Measurements from ENCODE around the gene ABCF2. TPM values are rescaled to one million over a fixed set of nuclear protein-coding genes. Genes with fewer than 3 reads are reported as not detected.
A peak's percentile ranks its signal among the peaks of the same experiment; 100 is the strongest.

The ABCF2 gene
- total and polyA plus RNA-seq, 5 donors from 2014 or later: 16.3 to 31.4 (median 29.4) TPM

DNA sequence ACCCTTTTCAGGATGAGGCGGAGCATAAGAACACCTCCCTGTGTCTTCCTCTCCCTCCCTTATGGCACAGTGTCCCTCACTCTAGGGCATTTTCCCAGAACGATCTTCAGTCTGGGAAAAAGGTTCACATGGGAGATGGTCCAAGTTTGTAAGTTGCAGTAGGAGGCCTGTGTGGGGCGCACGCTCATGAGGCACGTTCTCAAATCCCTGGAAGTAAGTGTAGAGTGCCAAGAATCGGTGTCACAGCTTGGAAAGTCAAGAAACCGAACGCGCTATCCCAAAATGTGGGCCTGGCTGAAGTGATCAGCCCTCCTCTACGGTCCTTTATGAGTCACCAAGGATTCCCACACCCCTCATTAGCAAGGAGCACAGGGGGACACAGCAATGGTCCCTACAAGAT lies 45.4 kb upstream of the ABCF2 start:
- Histone ChIP-seq H3K27ac (ENCODE audit: insufficient read depth, low read length, poor library complexity, severe bottlenecking) (no peak overlapping the region), H3K9me3 (ENCODE audit: control insufficient read depth in 2 of 2, low read length in 2 of 2) (no peaks in the 10 kb centered on the region), H3K36me3 (ENCODE audit: control insufficient read depth, insufficient read depth, low read length) (no peaks in the 10 kb centered on the region), H3K4me1 (ENCODE audit: control insufficient read depth, insufficient read depth, low read length, poor library complexity, severe bottlenecking) (peaks cover 9% of the 10 kb centered on the region), H3K4me3 (ENCODE audit: low read depth, low read length) (no peak overlapping the region), H3K27me3 (ENCODE audit: control insufficient read depth, insufficient read depth, low read length) (no peaks in the 10 kb centered on the region)
- Mint-ChIP-seq H3K9me3 (no peaks in the 10 kb centered on the region), H3K27me3 (peaks cover 14% of the 10 kb centered on the region), H3K4me3 (peak overlapping the region in 1 of 4 donors; percentile 16), H3K4me1 (peaks cover 0 to 30% (median 8%) of the 10 kb centered on the region in 4 donors), H3K36me3 (no peaks in the 10 kb centered on the region), H3K27ac (peak overlapping the region in 2 of 3 donors; percentile 1 to 20)
- no peak for ATAC-seq (ENCODE audit: low read depth in 2 of 2)
- no peak for DNase-seq

DNA sequence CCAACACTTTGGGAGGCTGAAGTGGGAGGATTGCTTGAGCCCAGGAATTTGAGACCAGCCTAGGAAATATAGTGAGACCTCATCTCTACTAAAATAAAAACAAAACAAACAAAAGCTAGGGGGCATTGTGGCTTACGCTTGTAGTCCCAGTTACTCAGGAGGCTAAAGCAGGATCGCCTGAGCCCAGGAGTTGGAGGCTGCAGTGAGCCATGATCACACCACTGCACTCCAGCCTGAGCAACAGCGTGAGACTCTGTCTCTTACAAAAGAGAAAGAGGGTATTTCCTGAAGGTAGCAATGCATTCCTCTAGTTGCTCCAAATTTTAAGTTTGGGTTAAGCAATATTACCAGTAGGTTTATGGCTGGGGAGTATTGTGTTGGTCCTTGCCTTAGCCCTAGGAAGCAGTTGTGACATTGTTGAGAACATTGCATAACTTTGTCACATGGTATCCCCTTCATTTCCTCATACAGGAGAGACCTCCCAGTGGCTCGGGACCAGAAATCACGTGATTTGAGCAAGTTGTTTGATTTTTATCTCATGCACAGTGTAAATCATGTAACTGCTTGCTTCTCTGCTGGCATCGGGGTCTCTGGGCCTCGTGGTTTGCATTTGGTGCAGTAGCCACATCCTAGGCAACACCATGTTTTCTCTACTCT lies 44.8 kb upstream of the ABCF2 start:
- H3K4me1 Mint-ChIP-seq: peaks cover 0 to 26% (median 8%) of the 10 kb centered on the region in 4 donors
- H3K9me3 Mint-ChIP-seq: no peaks in the 10 kb centered on the region
- H3K36me3 ChIP-seq (ENCODE audit: control insufficient read depth, insufficient read depth, low read length): no peaks in the 10 kb centered on the region
- H3K4me3 Mint-ChIP-seq: peak overlapping the region in 1 of 4 donors; percentile 16
- no peaks in the 10 kb centered on the region for H3K27me3 ChIP-seq (ENCODE audit: control insufficient read depth, insufficient read depth, low read length)
- no peak overlapping the region for H3K4me3 ChIP-seq (ENCODE audit: low read depth, low read length)
- ATAC-seq (ENCODE audit: low read depth in 2 of 2): no peak
- H3K27me3 Mint-ChIP-seq: peaks cover 10% of the 10 kb centered on the region
- H3K9me3 ChIP-seq (ENCODE audit: control insufficient read depth in 2 of 2, low read length in 2 of 2): no peaks in the 10 kb centered on the region
- DNase-seq: peak in 1 of 3 donors; percentile 20
- peak overlapping the region in 1 of 3 donors; percentile 55 for H3K27ac Mint-ChIP-seq
- no peaks in the 10 kb centered on the region for H3K36me3 Mint-ChIP-seq
- H3K4me1 ChIP-seq (ENCODE audit: control insufficient read depth, insufficient read depth, low read length, poor library complexity, severe bottlenecking): peaks cover 9% of the 10 kb centered on the region
- H3K27ac ChIP-seq (ENCODE audit: insufficient read depth, low read length, poor library complexity, severe bottlenecking): no peak overlapping the region

DNA sequence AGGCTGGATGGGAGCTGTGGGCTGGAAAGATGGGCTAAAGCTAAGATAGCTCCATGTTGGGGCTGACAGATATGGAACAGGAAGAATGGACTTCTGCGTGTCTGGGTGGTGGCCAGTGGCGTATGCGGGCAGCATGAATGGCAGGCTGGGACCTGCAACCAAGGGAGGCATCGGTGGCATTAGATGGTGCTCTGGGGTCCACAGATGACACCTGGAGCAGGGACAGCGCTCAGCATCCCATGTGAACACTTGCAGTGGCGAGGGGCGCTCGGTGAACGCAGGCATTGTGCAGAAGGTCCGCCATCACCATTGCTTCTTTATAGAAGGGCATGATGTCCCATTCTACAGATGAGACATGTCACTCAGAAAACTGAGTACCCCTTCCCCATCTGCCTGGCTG lies 42.5 kb upstream of the ABCF2 start:
- no peaks in the 10 kb centered on the region for H3K9me3 Mint-ChIP-seq
- ATAC-seq (ENCODE audit: low read depth in 2 of 2): no peak
- H3K27ac Mint-ChIP-seq: no peak overlapping the region
- Histone ChIP-seq H3K4me3 (ENCODE audit: low read depth, low read length) (no peak overlapping the region), H3K9me3 (ENCODE audit: control insufficient read depth in 2 of 2, low read length in 2 of 2) (no peaks in the 10 kb centered on the region), H3K4me1 (ENCODE audit: control insufficient read depth, insufficient read depth, low read length, poor library complexity, severe bottlenecking) (no peaks in the 10 kb centered on the region), H3K27ac (ENCODE audit: insufficient read depth, low read length, poor library complexity, severe bottlenecking) (no peak overlapping the region), H3K36me3 (ENCODE audit: control insufficient read depth, insufficient read depth, low read length) (no peaks in the 10 kb centered on the region), H3K27me3 (ENCODE audit: control insufficient read depth, insufficient read depth, low read length) (no peaks in the 10 kb centered on the region)
- DNase-seq: no peak
- H3K36me3 Mint-ChIP-seq: no peaks in the 10 kb centered on the region
- H3K27me3 Mint-ChIP-seq: no peaks in the 10 kb centered on the region
- no peak overlapping the region for H3K4me3 Mint-ChIP-seq
- peaks cover 0 to 9% (median 7%) of the 10 kb centered on the region in 4 donors for H3K4me1 Mint-ChIP-seq

DNA sequence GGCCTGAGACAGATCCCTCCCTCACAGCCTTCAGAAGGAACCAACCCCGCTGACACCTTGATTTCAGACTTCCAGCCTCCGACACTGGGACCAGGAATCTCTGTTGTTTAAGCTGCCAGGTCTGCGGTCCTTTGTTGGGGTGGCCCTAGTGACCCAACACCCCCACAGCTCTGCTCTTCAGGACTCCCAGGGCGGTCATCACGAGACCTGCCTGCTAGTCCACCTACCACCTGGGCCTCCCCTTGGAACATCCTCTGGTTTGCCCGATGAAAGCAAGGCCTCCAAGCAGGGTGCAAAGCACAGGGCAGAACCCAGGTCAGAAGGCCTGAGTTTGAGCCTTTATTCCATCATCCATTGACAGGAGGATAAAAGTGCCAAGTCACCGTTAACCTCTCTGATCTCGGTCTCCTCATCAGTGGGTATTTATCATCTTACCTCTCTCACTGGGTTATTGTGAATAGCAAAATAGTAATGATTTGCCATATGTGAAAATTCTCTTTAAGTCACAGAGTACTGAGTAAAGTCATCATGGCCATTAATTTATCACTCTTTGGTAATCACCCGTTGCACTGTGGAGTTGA lies 38.4 kb upstream of the ABCF2 start:
- no peaks in the 10 kb centered on the region for H3K27me3 Mint-ChIP-seq
- no peaks in the 10 kb centered on the region for H3K9me3 Mint-ChIP-seq
- Histone ChIP-seq H3K27ac (ENCODE audit: insufficient read depth, low read length, poor library complexity, severe bottlenecking) (no peak overlapping the region), H3K27me3 (ENCODE audit: control insufficient read depth, insufficient read depth, low read length) (no peaks in the 10 kb centered on the region), H3K4me3 (ENCODE audit: low read depth, low read length) (no peak overlapping the region), H3K36me3 (ENCODE audit: control insufficient read depth, insufficient read depth, low read length) (no peaks in the 10 kb centered on the region), H3K4me1 (ENCODE audit: control insufficient read depth, insufficient read depth, low read length, poor library complexity, severe bottlenecking) (no peaks in the 10 kb centered on the region), H3K9me3 (ENCODE audit: control insufficient read depth in 2 of 2, low read length in 2 of 2) (no peaks in the 10 kb centered on the region)
- H3K36me3 Mint-ChIP-seq: no peaks in the 10 kb centered on the region
- no peak for ATAC-seq (ENCODE audit: low read depth in 2 of 2)
- no peak overlapping the region for H3K27ac Mint-ChIP-seq
- no peak for DNase-seq
- H3K4me1 Mint-ChIP-seq: no peaks in the 10 kb centered on the region
- H3K4me3 Mint-ChIP-seq: no peak overlapping the region

DNA sequence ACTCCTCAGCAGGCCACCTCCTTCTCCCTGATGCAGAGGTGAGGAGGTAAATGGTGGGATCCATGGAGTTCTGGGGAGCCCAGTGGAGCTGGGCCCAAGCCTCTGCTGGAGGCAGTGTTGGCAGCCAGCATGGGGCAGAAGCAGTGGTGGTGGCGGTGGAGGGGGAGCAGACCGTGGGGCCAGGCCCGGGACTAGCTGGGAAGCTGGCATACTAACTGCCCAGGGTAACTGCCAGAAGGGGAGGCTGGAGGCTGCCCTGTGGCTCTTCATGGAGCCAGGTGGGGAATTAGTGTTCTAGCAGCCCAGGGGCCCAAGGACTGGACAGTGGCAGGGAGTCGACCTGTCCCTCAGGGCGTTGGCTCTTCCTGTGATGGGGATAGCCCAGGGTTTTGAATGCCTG lies 37.6 kb upstream of the ABCF2 start:
- no peaks in the 10 kb centered on the region for H3K4me1 ChIP-seq (ENCODE audit: control insufficient read depth, insufficient read depth, low read length, poor library complexity, severe bottlenecking)
- ATAC-seq (ENCODE audit: low read depth in 2 of 2): no peak
- no peak overlapping the region for H3K27ac Mint-ChIP-seq

DNA sequence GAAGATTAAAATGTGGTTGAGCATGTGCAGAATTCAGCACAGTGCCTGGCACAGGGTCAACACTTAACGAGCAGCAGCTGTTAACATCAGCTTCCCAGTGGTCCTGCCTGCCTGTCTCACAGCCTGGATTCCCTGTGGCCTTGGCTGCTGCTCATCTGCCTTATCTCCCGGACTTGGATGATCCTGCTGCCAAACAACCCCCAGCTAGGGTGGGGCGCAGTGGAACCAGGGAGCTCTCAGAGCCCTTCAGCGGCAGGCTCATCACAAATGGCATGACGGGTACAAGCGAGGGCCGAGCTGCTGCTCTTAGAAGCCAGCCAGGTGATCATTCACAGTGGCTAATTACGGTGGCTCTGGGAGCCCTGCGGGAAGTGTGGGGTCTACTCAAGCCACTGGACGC lies 34.5 kb upstream of the ABCF2 start:
- Histone ChIP-seq H3K27me3 (ENCODE audit: control insufficient read depth, insufficient read depth, low read length) (no peaks in the 10 kb centered on the region), H3K4me1 (ENCODE audit: control insufficient read depth, insufficient read depth, low read length, poor library complexity, severe bottlenecking) (no peaks in the 10 kb centered on the region), H3K27ac (ENCODE audit: insufficient read depth, low read length, poor library complexity, severe bottlenecking) (no peak overlapping the region), H3K36me3 (ENCODE audit: control insufficient read depth, insufficient read depth, low read length) (no peaks in the 10 kb centered on the region), H3K9me3 (ENCODE audit: control insufficient read depth in 2 of 2, low read length in 2 of 2) (no peaks in the 10 kb centered on the region), H3K4me3 (ENCODE audit: low read depth, low read length) (no peak overlapping the region)
- no peak overlapping the region for H3K27ac Mint-ChIP-seq
- peaks cover 13% of the 10 kb centered on the region for H3K27me3 Mint-ChIP-seq
- peaks cover 5% of the 10 kb centered on the region for H3K36me3 Mint-ChIP-seq
- H3K4me3 Mint-ChIP-seq: no peak overlapping the region
- H3K4me1 Mint-ChIP-seq: no peaks in the 10 kb centered on the region
- H3K9me3 Mint-ChIP-seq: peaks cover 0 to 1% (median 0%) of the 10 kb centered on the region in 7 donors
- ATAC-seq (ENCODE audit: low read depth in 2 of 2): no peak
- no peak for DNase-seq

More for the DNA sequence above, 37.6 kb upstream of the ABCF2 start:
- H3K4me3 Mint-ChIP-seq: no peak overlapping the region
- Histone ChIP-seq H3K9me3 (ENCODE audit: control insufficient read depth in 2 of 2, low read length in 2 of 2) (no peaks in the 10 kb centered on the region), H3K4me3 (ENCODE audit: low read depth, low read length) (no peak overlapping the region), H3K27ac (ENCODE audit: insufficient read depth, low read length, poor library complexity, severe bottlenecking) (no peak overlapping the region), H3K36me3 (ENCODE audit: control insufficient read depth, insufficient read depth, low read length) (no peaks in the 10 kb centered on the region), H3K27me3 (ENCODE audit: control insufficient read depth, insufficient read depth, low read length) (no peaks in the 10 kb centered on the region)
- no peaks in the 10 kb centered on the region for H3K4me1 Mint-ChIP-seq
- no peaks in the 10 kb centered on the region for H3K27me3 Mint-ChIP-seq
- no peaks in the 10 kb centered on the region for H3K9me3 Mint-ChIP-seq
- no peaks in the 10 kb centered on the region for H3K36me3 Mint-ChIP-seq
- DNase-seq: no peak

DNA sequence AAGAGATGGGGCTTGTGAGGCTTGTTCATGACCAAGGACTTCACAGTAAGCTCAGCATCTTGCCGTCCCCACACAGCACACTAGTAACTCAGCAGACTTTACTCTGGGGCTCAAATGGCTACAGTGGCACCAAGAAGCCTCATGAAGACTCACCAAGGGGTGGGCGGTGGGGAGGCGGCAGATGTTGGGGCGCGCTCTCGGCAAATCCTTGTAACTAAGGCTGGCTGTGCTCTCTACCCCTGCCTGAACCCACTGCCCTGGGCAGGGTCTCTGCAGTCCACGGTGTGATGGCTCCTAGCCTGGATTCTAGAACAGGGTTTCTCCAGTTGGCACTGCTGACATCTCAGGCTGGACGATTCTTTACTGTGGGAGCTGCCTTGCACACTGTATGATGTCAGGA lies 33.9 kb upstream of the ABCF2 start:
- peaks cover 14% of the 10 kb centered on the region for H3K27me3 Mint-ChIP-seq
- H3K4me1 Mint-ChIP-seq: no peaks in the 10 kb centered on the region
- H3K4me3 Mint-ChIP-seq: no peak overlapping the region

DNA sequence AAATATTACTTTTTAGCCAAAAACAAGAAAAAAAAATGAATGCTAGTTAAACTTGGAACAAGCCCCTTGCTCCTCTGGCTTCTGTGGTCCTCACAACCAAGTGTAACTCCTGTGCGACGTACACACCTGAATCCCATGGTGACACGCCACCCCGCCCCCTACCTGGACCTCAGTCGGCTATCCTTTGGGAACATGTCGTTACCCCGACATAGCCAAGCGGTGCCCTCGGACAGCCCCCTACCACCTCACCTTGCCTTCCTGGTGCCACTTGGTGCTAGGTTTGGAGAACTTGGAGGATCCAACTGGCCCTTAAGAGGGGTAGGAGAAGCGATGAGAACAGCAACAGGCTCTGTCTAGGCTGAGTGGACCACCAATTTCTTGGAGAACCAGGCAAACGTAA lies 33.5 kb upstream of the ABCF2 start:
- no peak for ATAC-seq (ENCODE audit: low read depth in 2 of 2)
- H3K27ac Mint-ChIP-seq: no peak overlapping the region
- DNase-seq: no peak
- peaks cover 5% of the 10 kb centered on the region for H3K36me3 Mint-ChIP-seq
- no peak overlapping the region for H3K27ac ChIP-seq (ENCODE audit: insufficient read depth, low read length, poor library complexity, severe bottlenecking)
- no peak overlapping the region for H3K4me3 Mint-ChIP-seq
- peaks cover 0 to 1% (median 0%) of the 10 kb centered on the region in 7 donors for H3K9me3 Mint-ChIP-seq
- no peaks in the 10 kb centered on the region for H3K4me1 Mint-ChIP-seq
- no peaks in the 10 kb centered on the region for H3K4me1 ChIP-seq (ENCODE audit: control insufficient read depth, insufficient read depth, low read length, poor library complexity, severe bottlenecking)
- H3K9me3 ChIP-seq (ENCODE audit: control insufficient read depth in 2 of 2, low read length in 2 of 2): no peaks in the 10 kb centered on the region
- H3K4me3 ChIP-seq (ENCODE audit: low read depth, low read length): no peak overlapping the region
- no peaks in the 10 kb centered on the region for H3K36me3 ChIP-seq (ENCODE audit: control insufficient read depth, insufficient read depth, low read length)
- no peaks in the 10 kb centered on the region for H3K27me3 ChIP-seq (ENCODE audit: control insufficient read depth, insufficient read depth, low read length)
- peaks cover 18% of the 10 kb centered on the region for H3K27me3 Mint-ChIP-seq

More for the DNA sequence above, 33.9 kb upstream of the ABCF2 start:
- H3K36me3 ChIP-seq (ENCODE audit: control insufficient read depth, insufficient read depth, low read length): no peaks in the 10 kb centered on the region
- DNase-seq (no peak), ATAC-seq (ENCODE audit: low read depth in 2 of 2) (no peak)
- H3K4me1 ChIP-seq (ENCODE audit: control insufficient read depth, insufficient read depth, low read length, poor library complexity, severe bottlenecking): no peaks in the 10 kb centered on the region
- no peaks in the 10 kb centered on the region for H3K9me3 ChIP-seq (ENCODE audit: control insufficient read depth in 2 of 2, low read length in 2 of 2)
- Mint-ChIP-seq H3K9me3 (peaks cover 0 to 1% (median 0%) of the 10 kb centered on the region in 7 donors), H3K36me3 (peaks cover 5% of the 10 kb centered on the region), H3K27ac (no peak overlapping the region)
- no peaks in the 10 kb centered on the region for H3K27me3 ChIP-seq (ENCODE audit: control insufficient read depth, insufficient read depth, low read length)
- H3K4me3 ChIP-seq (ENCODE audit: low read depth, low read length): no peak overlapping the region
- H3K27ac ChIP-seq (ENCODE audit: insufficient read depth, low read length, poor library complexity, severe bottlenecking): no peak overlapping the region
